ENCODE results near the gene RASL12.

DNA sequence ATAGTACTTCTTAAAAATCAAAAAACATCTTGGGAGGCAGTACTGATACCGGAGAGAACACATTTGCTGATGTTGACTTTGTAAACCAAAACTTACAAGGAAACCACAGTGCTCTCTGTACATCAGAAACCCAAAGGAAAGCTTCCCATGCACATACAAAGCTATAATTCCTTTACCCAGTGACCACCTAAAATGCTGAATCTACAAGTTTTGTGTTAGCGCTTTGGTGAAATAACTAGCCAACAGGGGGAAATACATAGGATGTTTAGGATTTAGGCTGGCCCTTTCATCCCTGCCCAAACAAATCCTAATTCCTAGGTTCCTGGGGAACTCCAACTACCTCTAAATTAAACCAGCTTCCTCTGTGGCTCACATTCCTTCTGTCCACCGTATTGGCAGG, 62.8 kb downstream of the RASL12 start:
- no peak for TF ChIP-seq POLR2AphosphoS5 (IDR thresholded peaks at IDR 0.05; ENCODE audit: low read depth)
- TF ChIP-seq, protein P1, sequence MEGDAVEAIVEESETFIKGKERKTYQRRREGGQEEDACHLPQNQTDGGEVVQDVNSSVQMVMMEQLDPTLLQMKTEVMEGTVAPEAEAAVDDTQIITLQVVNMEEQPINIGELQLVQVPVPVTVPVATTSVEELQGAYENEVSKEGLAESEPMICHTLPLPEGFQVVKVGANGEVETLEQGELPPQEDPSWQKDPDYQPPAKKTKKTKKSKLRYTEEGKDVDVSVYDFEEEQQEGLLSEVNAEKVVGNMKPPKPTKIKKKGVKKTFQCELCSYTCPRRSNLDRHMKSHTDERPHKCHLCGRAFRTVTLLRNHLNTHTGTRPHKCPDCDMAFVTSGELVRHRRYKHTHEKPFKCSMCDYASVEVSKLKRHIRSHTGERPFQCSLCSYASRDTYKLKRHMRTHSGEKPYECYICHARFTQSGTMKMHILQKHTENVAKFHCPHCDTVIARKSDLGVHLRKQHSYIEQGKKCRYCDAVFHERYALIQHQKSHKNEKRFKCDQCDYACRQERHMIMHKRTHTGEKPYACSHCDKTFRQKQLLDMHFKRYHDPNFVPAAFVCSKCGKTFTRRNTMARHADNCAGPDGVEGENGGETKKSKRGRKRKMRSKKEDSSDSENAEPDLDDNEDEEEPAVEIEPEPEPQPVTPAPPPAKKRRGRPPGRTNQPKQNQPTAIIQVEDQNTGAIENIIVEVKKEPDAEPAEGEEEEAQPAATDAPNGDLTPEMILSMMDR (IDR thresholded peaks at IDR 0.05; ENCODE audit: insufficient read depth, low read length) = no peak
